BJ (cell line): ENCODE data around the gene ZNF425. TPM values are rescaled to one million over a fixed set of nuclear protein-coding genes. Genes with fewer than 3 reads are reported as not detected.

Experiments
- CTCF ChIA-PET: fragments of 350-600 bp; formaldehyde crosslinking; extraction: SDS; loops from one replicate; lab custom pipeline; 2021; ENCODE audit warnings: antibody characterized with exemption, inconsistent platforms; lab: Yijun Ruan, JAX
- POLR2A ChIA-PET: fragments of 300-600 bp; sonication (Branson Sonifier 250); formaldehyde crosslinking; extraction: SDS; loops from one replicate; lab custom pipeline; 2021; ENCODE audit warnings: antibody characterized with exemption; lab: Charles Lee
- DNase-seq: peaks from one replicate; pipeline ENCODE4 v3.0.0-alpha.2; 2011; ENCODE audit warnings: low read depth
- H3K27me3 ChIP-seq: 2 replicates; pipeline ENCODE4 v1.6.0; 2011; ENCODE audit warnings: low read length; ENCODE audit not compliant: control insufficient read depth, insufficient read depth
- H3K36me3 ChIP-seq: 2 replicates; pipeline ENCODE4 v1.5.1; 2011; ENCODE audit warnings: low read length; ENCODE audit not compliant: control insufficient read depth, insufficient read depth
- H3K4me3 ChIP-seq: 2 replicates; pipeline ENCODE4 v1.5.1; 2011; ENCODE audit warnings: low read depth, mild to moderate bottlenecking, control low read depth, low read length
- polyA plus RNA-seq: library from polyadenylated mRNA; depleted of rRNA; stranded (reverse); fragments of >200 nt; gene quantifications from 2 replicates; pipeline ENCODE4 v1.2.3, GENCODE V29; 2011
- TF ChIP-seq, protein P1 (sequence below): IDR thresholded peaks from 2 replicates; pipeline ENCODE4 v1.5.1; 2011; ENCODE audit warnings: low read depth, mild to moderate bottlenecking, control low read depth, inconsistent platforms, low read length, moderate library complexity; ENCODE audit not compliant: insufficient read depth

Gene ZNF425
- polyA plus RNA-seq, 1 experiment, result 2.0 TPM

DNA sequence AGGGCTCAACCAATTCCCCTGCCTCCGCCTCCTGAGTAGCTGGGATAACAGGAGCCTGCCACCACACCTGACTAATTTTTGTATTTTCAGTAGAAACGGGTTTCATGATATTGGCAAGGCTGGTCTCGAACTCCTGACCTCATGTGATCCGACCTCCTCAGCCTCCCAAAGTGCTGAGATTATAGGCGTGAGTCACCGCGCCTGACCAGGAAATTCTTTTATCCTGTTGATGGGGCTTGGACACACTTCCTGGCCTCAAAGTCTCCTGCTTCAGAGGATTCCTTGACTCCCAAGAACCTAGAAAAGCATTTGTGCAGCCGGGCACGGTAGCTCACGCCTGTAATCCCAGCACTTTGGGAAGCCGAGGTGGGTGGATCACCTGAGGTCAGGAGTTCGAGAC is 16.2 kb downstream of the ZNF425 start:
- TF ChIP-seq, protein P1, sequence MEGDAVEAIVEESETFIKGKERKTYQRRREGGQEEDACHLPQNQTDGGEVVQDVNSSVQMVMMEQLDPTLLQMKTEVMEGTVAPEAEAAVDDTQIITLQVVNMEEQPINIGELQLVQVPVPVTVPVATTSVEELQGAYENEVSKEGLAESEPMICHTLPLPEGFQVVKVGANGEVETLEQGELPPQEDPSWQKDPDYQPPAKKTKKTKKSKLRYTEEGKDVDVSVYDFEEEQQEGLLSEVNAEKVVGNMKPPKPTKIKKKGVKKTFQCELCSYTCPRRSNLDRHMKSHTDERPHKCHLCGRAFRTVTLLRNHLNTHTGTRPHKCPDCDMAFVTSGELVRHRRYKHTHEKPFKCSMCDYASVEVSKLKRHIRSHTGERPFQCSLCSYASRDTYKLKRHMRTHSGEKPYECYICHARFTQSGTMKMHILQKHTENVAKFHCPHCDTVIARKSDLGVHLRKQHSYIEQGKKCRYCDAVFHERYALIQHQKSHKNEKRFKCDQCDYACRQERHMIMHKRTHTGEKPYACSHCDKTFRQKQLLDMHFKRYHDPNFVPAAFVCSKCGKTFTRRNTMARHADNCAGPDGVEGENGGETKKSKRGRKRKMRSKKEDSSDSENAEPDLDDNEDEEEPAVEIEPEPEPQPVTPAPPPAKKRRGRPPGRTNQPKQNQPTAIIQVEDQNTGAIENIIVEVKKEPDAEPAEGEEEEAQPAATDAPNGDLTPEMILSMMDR, result no peak
- Histone ChIP-seq H3K36me3 (no peaks in the 10 kb centered on the region), H3K4me3 (no peak overlapping the region), H3K27me3 (no peaks in the 10 kb centered on the region)
- DNase-seq, result no peak
- POLR2A ChIA-PET, result no interaction called here
- CTCF ChIA-PET, result no interaction called here

DNA sequence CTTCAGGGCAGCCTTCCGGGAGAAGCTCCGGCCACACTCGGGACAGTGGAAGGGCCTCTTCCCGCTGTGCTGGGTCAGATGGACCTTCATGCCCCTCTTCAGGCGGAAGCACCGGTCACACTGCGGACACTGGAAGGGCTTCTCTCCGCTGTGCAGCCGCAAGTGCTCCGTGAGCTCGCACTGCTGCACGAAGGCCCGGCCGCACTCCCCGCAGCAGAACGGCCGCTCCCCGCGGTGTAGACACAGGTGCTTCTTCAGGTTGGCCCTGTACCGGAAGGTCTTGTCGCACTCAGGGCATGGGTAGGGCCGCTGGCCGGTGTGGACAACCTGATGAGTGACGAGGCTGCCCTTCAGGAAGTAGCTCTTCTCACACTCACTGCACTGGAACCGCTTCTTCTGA is 21.4 kb downstream of the ZNF425 start:
- ChIA-PET CTCF (interaction anchor here (1.1 kb wide), 1 partner anchor 10 kb away, joined by 3 read pairs; no protein-coding TSS in a partner anchor), POLR2A (no interaction called here)
- H3K4me3 ChIP-seq, result no peak overlapping the region
- H3K27me3 ChIP-seq, result no peaks in the 10 kb centered on the region
- H3K36me3 ChIP-seq, result no peaks in the 10 kb centered on the region
- TF ChIP-seq, protein P1, result no peak
- DNase-seq, result no peak

DNA sequence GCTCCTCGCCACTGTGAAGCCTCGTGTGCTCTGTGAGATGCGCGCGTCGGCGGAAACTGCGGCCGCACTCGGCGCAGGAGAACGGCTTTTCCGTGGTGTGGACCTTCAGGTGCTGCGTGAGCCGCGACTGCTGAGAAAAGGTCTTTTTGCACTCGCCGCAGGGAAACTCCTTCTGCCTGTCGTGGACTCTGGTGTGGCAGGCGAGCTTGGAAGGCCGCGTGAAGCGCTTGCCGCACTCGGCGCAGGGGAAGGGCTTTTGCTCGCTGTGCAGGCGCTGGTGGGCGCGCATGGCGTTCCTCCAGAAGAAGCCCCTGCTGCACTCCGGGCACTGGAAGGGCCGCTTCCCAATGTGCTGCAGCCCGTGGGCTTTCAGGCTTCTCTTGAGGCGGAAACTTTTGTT is 21.9 kb downstream of the ZNF425 start:
- POLR2A ChIA-PET, result no interaction called here
- Histone ChIP-seq H3K4me3 (no peak overlapping the region), H3K27me3 (no peaks in the 10 kb centered on the region), H3K36me3 (no peaks in the 10 kb centered on the region)
- no peak for DNase-seq
- TF ChIP-seq, protein P1, result no peak
- CTCF ChIA-PET, result no interaction called here

DNA sequence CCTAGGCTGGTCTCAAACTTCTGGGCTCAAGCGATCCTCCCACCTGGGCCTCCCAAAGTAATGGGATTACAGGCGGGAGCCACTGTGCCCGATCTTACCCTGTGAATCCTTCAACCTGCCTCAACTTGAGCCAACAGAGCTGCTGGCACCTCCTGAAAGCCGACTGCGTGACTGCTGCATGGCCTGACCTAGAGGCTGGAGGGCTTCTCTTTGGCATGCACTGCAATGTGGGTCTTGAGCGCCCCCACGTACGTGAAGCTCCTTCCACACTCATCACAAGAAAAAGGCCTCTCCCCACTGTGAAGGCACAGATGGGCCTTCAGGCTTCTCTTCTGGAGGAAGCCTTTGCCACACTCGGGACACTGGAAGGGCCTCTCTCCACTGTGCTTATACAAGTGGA is 22.7 kb downstream of the ZNF425 start:
- TF ChIP-seq, protein P1, result no peak
- POLR2A ChIA-PET, result no interaction called here
- no peak for DNase-seq
- Histone ChIP-seq H3K27me3 (no peaks in the 10 kb centered on the region), H3K4me3 (no peak overlapping the region), H3K36me3 (no peaks in the 10 kb centered on the region)
- CTCF ChIA-PET, result no interaction called here

DNA sequence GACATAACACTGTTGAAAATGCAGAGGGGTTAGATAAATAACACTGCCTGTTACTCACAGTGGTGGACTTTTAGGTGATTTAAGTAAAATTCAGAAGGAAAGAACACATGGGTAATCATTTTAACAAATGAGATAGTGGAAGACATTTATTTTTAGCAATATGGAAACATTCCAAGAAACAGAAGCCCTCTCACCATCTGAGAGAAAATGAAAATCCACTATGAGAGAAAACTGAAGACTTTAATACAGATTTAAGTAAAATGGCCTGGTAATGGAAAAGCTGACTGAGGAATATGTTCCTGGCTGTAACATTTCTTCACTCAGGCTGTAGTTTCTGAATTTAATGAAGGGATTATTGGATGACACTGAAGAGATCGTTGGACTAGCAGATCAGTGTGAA is 23.5 kb downstream of the ZNF425 start:
- H3K4me3 ChIP-seq, result no peak overlapping the region
- H3K36me3 ChIP-seq, result no peaks in the 10 kb centered on the region
- H3K27me3 ChIP-seq, result no peaks in the 10 kb centered on the region
- ChIA-PET CTCF (no interaction called here), POLR2A (no interaction called here)
- DNase-seq, result no peak
- TF ChIP-seq, protein P1, result no peak
